Lower lobe of right lung (tissue), 2 donors: Measurements from ENCODE around the gene TSC22D1. TPM values are rescaled to one million over a fixed set of nuclear protein-coding genes. Genes with fewer than 3 reads are reported as not detected.

Experiments used
- ATAC-seq, 2 donors: fragments of 200-7000 bp; cut with Tn5 transposase; one replicate each; pipeline ENCODE4 v1.9.1; 2020 to 2022; ENCODE audit warnings: mild to moderate bottlenecking in 2 of 2, moderate library complexity in 2 of 2
- DNase-seq: peaks from one replicate; pipeline ENCODE4 v3.0.0-alpha.2; 2020
- H3K27ac ChIP-seq: fragments of 200-600 bp; one replicate; pipeline ENCODE4 v1.8.0; 2022
- H3K27me3 ChIP-seq: fragments of 200-600 bp; one replicate; pipeline ENCODE4 v1.8.0; 2022; ENCODE audit warnings: low read depth
- H3K36me3 ChIP-seq: fragments of 200-600 bp; one replicate; pipeline ENCODE4 v1.8.0; 2022; ENCODE audit warnings: mild to moderate bottlenecking
- H3K4me1 ChIP-seq: fragments of 200-600 bp; one replicate; pipeline ENCODE4 v1.8.0; 2022
- H3K4me3 ChIP-seq: fragments of 200-600 bp; one replicate; pipeline ENCODE4 v1.8.0; 2022; ENCODE audit warnings: mild to moderate bottlenecking
- H3K9me3 ChIP-seq: fragments of 200-600 bp; one replicate; pipeline ENCODE4 v1.8.0; 2022
- CTCF ChIP-seq: fragments of 200-600 bp; IDR thresholded peaks from one replicate; pipeline ENCODE4 v1.8.0; 2022; ENCODE audit warnings: antibody characterized with exemption, mild to moderate bottlenecking
- intact Hi-C: fragments of 100-400 bp; cut with DNase I; formaldehyde crosslinking; loops from one replicate; pipeline ENCODE4 v1.11.0; 2022
- total RNA-seq: library from RNA; stranded (reverse); fragmentation: NEBNext Ultra II Directional; extraction: Animal tissue kit (Norgen Biotek cat#: 25700); gene quantifications from one replicate; pipeline ENCODE4 v1.2.1, GENCODE V29; 2021
- donor health status: DM: no; HTN: yes; CAD: no; lungs with severe emphysema.

TSC22D1 gene
- total RNA-seq, 1 donor from 2014 or later = 163 TPM

- H3K9me3 ChIP-seq = no peaks in the 10 kb centered on the region
- H3K36me3 ChIP-seq = no peaks in the 10 kb centered on the region
- TF ChIP-seq CTCF = no peak
- no peaks in the 10 kb centered on the region for H3K4me1 ChIP-seq
- ATAC-seq (no peak), DNase-seq (no peak)
- H3K4me3 ChIP-seq = no peak overlapping the region
- intact Hi-C loops = no loop called here
- no peaks in the 10 kb centered on the region for H3K27me3 ChIP-seq
- H3K27ac ChIP-seq = no peak overlapping the region
Measured at GRCh38 chr13:44399074-44399473, 177.1 kb downstream of the TSC22D1 start.

GRCh38 chr13:44398606-44399005 lies 177.5 kb downstream of the TSC22D1 start:
- no peak for DNase-seq
- no peak for ATAC-seq
- no peak for TF ChIP-seq CTCF
- Histone ChIP-seq H3K36me3 (no peaks in the 10 kb centered on the region), H3K4me3 (no peak overlapping the region), H3K27me3 (no peaks in the 10 kb centered on the region), H3K4me1 (peaks cover 1% of the 10 kb centered on the region), H3K27ac (no peak overlapping the region), H3K9me3 (no peaks in the 10 kb centered on the region)
- intact Hi-C loops = no loop called here

DNA sequence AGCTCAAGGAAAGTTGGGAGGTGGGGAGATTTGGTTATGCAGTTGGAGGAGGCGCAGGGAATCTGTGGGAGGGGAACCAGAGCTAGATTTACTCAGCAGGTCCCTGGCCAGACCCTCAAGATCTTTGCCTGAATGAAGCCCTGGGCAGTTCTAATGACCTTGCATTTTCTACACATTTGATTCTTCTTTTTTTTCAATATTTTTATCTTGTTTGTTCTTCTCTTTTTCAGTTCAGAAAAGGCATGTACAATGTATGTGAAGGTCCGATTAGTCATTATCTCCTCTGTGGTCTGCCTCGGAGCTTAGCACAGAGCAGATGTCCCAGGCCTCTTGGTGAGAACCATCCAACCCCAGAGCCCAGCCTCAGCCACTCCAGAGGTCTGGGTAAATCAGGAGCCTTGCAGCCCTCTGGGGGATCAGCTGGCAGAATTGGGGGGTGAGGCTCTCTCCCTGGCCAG lies 178.3 kb downstream of the TSC22D1 start:
- intact Hi-C loops = no loop called here
- no peak for TF ChIP-seq CTCF
- Histone ChIP-seq H3K36me3 (no peaks in the 10 kb centered on the region), H3K27me3 (no peaks in the 10 kb centered on the region), H3K9me3 (no peaks in the 10 kb centered on the region), H3K4me1 (peaks cover 6% of the 10 kb centered on the region), H3K27ac (peak overlapping the region; percentile 25), H3K4me3 (no peak overlapping the region)
- DNase-seq (no peak), ATAC-seq (no peak)

DNA sequence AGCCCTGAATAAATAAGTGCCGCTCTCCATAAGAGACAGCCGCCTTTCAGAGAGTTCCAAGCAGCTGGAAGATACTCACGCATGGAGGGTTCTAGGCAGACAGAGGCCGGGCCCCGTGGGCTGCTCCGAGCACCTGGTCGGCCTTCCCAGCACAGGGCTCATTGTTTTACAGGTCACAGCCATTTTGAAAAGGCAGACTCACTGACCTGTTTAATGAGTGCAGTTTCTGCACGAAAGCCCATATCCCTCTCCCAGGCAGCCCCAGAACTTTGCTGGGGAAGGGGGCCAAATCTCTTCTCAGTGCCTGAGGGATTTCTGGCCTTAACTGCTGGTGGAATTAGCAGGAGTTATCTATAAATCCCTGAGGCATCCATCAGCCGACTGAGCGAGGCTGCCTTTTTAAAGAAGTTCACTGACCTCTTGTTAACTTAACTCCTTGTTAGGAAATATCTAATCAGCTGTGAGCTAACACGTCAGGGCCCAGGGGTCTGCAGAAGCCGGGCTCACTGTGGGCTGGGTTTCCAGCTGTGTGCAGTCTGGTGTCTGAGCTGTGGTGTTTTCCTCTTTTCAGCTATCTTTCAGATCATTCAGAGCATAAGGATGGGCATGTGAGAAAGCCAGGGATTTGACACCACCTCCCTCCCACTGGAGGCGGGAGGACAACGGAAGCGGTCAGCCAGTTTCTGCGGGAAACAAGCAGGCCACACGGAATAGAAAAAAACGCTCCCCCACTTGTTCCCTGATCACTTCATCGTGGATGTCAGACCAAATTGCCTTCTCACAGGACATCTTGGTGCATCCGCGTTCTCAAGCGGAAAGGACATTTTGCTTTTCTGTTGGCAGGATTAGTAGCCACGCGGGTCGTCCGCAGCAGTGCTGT lies 179.2 kb downstream of the TSC22D1 start:
- DNase-seq (peak; percentile 28), ATAC-seq (peak; percentile 31 to 61)
- Histone ChIP-seq H3K4me3 (no peak overlapping the region), H3K27me3 (no peaks in the 10 kb centered on the region), H3K4me1 (peaks cover 6% of the 10 kb centered on the region), H3K27ac (peak overlapping the region; percentile 25), H3K36me3 (no peaks in the 10 kb centered on the region), H3K9me3 (no peaks in the 10 kb centered on the region)
- intact Hi-C loops = no loop called here
- TF ChIP-seq CTCF = no peak

DNA sequence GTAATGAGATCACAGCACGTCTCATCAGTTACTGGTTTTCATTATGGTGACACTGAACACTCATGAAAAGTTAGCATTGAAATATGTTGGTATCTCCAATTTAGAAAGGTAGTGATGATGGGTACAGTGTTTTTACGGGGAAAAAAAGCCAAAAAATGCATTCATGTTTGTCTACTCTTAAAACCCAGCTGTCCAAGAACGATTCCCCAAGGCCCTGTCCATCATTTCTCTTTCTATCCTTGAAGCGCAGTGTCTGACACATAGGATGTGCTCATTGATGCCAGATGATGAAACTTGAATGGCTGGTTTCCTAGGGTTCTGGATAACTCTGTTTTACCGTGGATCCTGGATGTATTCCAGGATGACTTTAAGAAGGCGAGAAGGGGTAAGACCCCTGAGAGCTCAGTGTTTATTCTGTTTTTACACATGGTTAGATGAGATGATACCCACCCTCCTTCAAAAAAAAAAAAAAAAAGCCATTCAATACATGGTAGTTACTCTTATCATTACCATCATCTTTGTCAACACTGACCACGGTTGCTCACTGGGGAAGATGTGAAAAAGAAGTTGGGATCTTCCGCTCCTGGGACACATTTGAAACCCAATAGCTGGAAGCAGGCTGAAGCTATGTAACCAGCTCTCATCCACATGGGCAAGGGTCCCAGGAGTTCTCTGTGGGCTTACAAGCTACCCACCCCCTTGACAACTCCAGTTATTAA lies 180.0 kb downstream of the TSC22D1 start:
- H3K4me1 ChIP-seq = peaks cover 6% of the 10 kb centered on the region
- ATAC-seq (no peak), DNase-seq (no peak)
- H3K9me3 ChIP-seq = no peaks in the 10 kb centered on the region
- no peaks in the 10 kb centered on the region for H3K36me3 ChIP-seq
- H3K27ac ChIP-seq = no peak overlapping the region
- H3K4me3 ChIP-seq = no peak overlapping the region
- no peak for TF ChIP-seq CTCF
- intact Hi-C loops = no loop called here
- no peaks in the 10 kb centered on the region for H3K27me3 ChIP-seq
